ENCODE results near the gene DVL3.

The DVL3 gene

DNA sequence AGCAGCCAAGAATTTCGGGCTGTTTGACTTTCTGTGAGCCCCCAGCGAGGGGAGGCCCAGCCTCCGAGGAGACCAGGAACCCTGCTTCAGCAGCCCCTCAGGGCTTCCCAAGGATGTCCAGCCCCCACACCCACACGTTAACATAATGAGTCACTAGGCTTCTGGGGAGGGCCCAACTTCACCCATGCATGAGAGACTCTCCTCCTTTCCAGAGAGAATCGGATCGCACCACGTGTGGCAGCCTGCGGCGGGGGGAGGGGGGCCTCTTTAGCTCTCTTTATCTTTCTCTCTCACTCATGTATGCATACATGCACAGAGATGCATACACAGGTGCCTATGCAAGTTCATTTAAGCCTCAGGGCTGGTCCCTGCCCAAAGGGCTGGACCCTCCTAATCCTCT, 16.4 kb downstream of the DVL3 start:
- H3K4me3 ChIP-seq (ENCODE audit: low read length) = no peak overlapping the region
- DNase-seq (ENCODE audit: low read depth) = peak; percentile 76
- TF ChIP-seq, protein P1, sequence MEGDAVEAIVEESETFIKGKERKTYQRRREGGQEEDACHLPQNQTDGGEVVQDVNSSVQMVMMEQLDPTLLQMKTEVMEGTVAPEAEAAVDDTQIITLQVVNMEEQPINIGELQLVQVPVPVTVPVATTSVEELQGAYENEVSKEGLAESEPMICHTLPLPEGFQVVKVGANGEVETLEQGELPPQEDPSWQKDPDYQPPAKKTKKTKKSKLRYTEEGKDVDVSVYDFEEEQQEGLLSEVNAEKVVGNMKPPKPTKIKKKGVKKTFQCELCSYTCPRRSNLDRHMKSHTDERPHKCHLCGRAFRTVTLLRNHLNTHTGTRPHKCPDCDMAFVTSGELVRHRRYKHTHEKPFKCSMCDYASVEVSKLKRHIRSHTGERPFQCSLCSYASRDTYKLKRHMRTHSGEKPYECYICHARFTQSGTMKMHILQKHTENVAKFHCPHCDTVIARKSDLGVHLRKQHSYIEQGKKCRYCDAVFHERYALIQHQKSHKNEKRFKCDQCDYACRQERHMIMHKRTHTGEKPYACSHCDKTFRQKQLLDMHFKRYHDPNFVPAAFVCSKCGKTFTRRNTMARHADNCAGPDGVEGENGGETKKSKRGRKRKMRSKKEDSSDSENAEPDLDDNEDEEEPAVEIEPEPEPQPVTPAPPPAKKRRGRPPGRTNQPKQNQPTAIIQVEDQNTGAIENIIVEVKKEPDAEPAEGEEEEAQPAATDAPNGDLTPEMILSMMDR (IDR thresholded peaks at IDR 0.05; ENCODE audit: insufficient read depth, low read depth, low read length, missing control alignments) = no peak

DNA sequence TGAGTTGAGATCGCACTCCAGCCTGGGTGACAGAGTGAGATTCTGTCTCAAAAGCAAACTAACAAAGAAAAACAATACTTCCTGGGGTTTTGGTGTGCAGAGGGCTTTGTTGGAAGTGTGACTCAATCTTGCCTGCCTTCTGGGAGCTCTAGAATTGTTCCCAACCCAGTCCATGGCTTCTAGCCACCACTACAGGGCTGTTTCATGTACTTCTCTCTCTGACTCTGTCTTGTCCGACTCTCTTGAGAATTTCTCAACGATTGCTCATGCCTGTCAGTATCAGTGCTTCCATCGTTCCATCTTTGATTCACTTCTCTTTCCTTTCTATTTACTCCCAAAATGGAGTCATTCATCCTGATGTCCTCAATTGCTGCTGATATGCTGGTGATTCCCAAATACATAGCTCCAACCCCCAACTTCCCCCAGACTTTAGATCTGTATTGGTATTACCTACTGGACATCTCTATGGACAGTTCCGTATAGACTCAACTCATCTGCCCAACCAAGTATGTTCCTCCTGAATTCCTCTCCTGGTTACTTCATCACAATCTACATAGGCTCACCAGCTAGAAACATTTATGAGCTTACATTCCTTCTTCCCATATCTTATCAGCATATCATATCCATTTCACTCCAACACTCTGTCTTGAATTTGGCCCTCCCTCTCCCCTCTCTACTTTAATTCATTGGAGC, 17.6 kb downstream of the DVL3 start:
- H3K4me3 ChIP-seq (ENCODE audit: low read length) = no peak overlapping the region
- TF ChIP-seq, protein P1 (IDR thresholded peaks at IDR 0.05; ENCODE audit: insufficient read depth, low read depth, low read length, missing control alignments) = no peak
- DNase-seq (ENCODE audit: low read depth) = peak; percentile 65

DNA sequence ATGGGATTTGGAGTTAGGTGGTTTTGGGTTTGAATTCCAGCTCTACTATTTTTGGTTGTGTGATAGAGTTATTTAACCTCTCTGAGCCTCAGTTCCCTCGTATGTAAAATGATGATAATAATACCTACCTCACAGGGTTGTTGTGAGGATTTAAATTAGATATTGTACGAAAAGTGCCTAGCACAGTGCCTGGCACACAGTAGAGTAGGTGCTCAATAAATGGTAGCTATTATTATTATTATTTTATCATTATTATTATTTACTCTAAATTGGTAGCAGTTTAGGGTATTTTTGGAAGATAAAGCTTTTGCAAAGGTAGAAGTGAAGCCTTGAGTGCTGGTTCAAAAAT, 18.2 kb downstream of the DVL3 start:
- TF ChIP-seq, protein P1 (IDR thresholded peaks at IDR 0.05; ENCODE audit: insufficient read depth, low read depth, low read length, missing control alignments) = no peak
- no peak for DNase-seq (ENCODE audit: low read depth)
- H3K4me3 ChIP-seq (ENCODE audit: low read length) = no peak overlapping the region

DNA sequence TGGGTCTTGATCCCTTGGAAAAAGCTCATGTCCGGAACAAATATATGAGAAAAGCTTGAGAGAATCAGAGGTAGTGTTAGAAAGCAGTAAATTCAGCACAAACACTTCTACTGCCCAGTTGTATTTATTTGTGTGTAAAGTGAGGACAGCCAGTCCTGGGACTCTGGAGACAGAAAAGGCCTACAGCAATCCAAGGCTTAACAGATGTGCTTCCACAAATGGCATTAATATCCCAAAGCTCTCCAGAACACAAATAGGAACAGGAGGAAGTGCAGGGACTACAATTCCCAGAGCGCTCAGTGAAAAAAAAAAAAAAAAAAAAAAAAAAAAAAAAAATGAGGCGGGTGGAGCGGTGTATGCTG, 19.1 kb downstream of the DVL3 start:
- DNase-seq (ENCODE audit: low read depth) = no peak
- H3K4me3 ChIP-seq (ENCODE audit: low read length) = no peak overlapping the region
- TF ChIP-seq, protein P1 (IDR thresholded peaks at IDR 0.05; ENCODE audit: insufficient read depth, low read depth, low read length, missing control alignments) = no peak

DNA sequence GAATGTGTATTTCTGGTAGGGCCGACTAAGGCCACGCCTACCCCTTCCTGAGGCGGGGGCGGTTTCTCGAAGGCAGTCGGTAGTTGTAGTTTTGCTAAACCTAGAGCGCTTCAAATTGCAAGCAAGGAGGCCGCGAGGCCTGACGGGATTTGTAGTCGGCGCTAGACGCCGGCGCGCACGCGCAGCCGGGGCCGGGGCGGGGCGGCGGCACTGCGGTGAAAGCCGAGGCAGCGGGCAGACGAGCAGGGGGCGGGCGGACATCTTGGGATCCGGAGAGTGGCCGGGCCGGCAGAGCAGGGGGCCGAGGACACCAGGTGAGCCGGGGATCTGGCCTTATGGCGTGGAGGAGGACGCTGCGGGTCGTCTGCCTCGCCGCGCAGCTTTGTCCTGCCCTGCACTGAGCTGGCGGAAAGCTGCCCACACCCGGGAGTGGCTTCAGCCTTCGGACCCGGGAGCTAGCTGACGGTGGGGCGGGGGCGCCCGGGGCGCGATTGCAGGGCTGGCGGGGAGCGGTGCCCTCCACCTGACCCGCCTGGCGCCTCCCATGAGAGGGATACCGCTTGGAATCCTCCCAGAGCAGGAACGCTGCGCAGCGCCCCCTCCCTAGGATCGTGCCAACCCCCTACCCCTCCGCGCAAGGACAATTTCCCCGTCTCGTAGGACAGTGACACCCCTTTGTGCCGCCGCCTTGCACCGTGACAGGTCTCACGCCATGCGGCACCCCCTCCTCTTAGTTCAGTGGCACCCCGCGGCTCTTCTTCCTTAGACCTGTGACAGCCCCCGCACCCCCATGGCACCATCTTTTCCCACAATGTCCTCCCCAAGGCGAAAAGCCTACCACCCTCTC, 19.7 kb downstream of the DVL3 start, which contains the start of gene AP2M1:
TSS of gene AP2M1 (plus strand) at position 210 of the 847 bp plus-strand sequence. CDS start 2,139 bp downstream, outside the sequence.
- peak within 1 kb of the TSS; percentile 95 for H3K4me3 ChIP-seq (ENCODE audit: low read length)
- DNase-seq (ENCODE audit: low read depth) = peak; percentile 100
- TF ChIP-seq, protein P1 (IDR thresholded peaks at IDR 0.05; ENCODE audit: insufficient read depth, low read depth, low read length, missing control alignments) = no peak

DNA sequence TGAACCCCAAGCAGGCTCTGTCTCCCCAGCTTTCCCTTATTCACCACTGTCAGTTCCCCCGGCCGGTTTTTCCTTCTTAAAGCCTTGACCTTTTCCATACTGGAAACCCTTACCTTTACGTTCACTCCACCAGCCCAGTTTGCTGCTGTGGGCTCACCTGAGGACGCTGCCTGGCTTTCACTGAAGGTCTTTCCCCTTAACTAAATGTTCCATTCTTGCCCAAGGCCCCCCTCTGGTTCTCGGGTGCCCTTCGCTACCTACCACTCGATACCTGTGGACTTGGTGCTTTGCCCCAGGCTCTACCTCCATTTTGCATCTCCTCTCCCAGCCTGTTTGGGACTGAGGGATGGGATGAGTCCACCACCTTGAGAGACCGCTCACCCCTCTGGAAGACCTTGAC, 20.3 kb downstream of the DVL3 start:
- DNase-seq (ENCODE audit: low read depth) = no peak
- H3K4me3 ChIP-seq (ENCODE audit: low read length) = peak overlapping the region; percentile 95
- TF ChIP-seq, protein P1 (IDR thresholded peaks at IDR 0.05; ENCODE audit: insufficient read depth, low read depth, low read length, missing control alignments) = no peak

Measured in epithelial cell of esophagus (primary cell).